Measurements from ENCODE around the gene GPRC5B. TPM values are rescaled to one million over a fixed set of nuclear protein-coding genes. Genes with fewer than 3 reads are reported as not detected.

GPRC5B gene
- total RNA-seq, 4 donors from 2014 or later: 1.9 to 17.3 (median 5.1) TPM

DNA sequence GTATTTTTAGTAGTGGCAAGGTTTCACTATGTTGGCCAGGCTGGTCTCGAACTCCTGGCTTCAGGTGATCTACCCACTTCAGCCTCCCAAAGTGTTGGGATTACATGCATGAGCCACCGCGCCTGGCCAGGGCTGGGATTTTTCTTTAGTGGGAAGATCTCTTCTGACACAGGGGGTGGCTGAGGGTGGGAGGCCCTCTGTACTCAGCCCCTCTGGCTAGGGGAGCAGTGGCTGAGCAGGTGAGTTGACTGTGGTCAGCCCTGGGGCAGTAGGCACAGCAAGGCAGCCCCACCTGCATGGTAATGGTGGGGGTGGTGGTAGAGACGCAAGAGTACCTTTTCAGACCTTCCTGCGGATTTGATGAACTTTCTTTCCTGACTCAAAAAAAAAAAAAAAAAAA, 12.3 kb upstream of the GPRC5B start:
- no peak overlapping the region for H3K27ac ChIP-seq
- H3K27me3 ChIP-seq: no peaks in the 10 kb centered on the region
- DNase-seq: no peak
- in situ Hi-C loops (cut with MboI; ENCODE audit: low pct_ligation_motif_present in 1 of 4, low pct_unique_long_range_greater_than_20kb in 1 of 4, low sequenced_read_pairs in 3 of 4) (loop anchor here in 2 of 4 donors (10.0 to 25.0 kb wide), 2 partner anchors 185 to 488 kb away; partner anchors contain the start of genes IQCK (in 1 of the 2) and KNOP1 (in 1 of the 2)), intact Hi-C loops (cut with DNase I; ENCODE audit: low total_unique reads) (no loop called here)
- no peak overlapping the region for H3K4me3 ChIP-seq
- 85 to 90% methylated on average over 2 to 5 of the region's 5 CpGs for WGBS, 2 donors (ENCODE audit: low coverage in 1 of 2)
- H3K36me3 ChIP-seq: no peaks in the 10 kb centered on the region
- H3K9me3 ChIP-seq: no peaks in the 10 kb centered on the region
- H3K4me1 ChIP-seq: peaks cover 0 to 3% (median 0%) of the 10 kb centered on the region in 4 donors
- TF ChIP-seq, protein P1, sequence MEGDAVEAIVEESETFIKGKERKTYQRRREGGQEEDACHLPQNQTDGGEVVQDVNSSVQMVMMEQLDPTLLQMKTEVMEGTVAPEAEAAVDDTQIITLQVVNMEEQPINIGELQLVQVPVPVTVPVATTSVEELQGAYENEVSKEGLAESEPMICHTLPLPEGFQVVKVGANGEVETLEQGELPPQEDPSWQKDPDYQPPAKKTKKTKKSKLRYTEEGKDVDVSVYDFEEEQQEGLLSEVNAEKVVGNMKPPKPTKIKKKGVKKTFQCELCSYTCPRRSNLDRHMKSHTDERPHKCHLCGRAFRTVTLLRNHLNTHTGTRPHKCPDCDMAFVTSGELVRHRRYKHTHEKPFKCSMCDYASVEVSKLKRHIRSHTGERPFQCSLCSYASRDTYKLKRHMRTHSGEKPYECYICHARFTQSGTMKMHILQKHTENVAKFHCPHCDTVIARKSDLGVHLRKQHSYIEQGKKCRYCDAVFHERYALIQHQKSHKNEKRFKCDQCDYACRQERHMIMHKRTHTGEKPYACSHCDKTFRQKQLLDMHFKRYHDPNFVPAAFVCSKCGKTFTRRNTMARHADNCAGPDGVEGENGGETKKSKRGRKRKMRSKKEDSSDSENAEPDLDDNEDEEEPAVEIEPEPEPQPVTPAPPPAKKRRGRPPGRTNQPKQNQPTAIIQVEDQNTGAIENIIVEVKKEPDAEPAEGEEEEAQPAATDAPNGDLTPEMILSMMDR (IDR thresholded peaks at IDR 0.05): no peak
- TF ChIP-seq POLR2A (IDR thresholded peaks at IDR 0.05) (no peak), POLR2AphosphoS5 (IDR thresholded peaks at IDR 0.05) (no peak), EP300 (IDR thresholded peaks at IDR 0.05; ENCODE audit: low read depth) (no peak)

DNA sequence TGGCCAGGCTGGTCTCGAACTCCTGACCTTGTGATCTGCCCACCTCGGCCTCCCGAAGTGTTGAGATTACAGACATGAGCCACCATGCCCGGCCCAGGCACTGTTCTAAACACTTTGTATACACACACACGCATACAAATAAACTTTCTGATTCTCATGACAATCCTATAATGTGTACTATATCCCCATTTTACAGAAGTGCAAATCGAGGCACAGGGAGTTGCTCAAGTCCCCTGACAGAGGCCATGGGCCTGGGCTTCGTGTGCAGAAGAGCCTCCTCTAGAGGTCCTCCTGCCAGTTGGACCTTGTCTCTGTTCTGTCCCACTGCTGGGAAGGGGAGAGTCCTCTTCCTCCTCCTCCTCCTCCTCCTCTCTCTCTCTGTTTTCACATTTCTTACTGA, 9.9 kb upstream of the GPRC5B start:
- Histone ChIP-seq H3K4me3 (no peak overlapping the region), H3K27me3 (no peaks in the 10 kb centered on the region), H3K27ac (no peak overlapping the region), H3K36me3 (no peaks in the 10 kb centered on the region), H3K9me3 (no peaks in the 10 kb centered on the region), H3K4me1 (peaks cover 0 to 3% (median 0%) of the 10 kb centered on the region in 4 donors)
- intact Hi-C loops (cut with DNase I; ENCODE audit: low total_unique reads) (no loop called here), in situ Hi-C loops (cut with MboI; ENCODE audit: low pct_ligation_motif_present in 1 of 4, low pct_unique_long_range_greater_than_20kb in 1 of 4, low sequenced_read_pairs in 3 of 4) (loop anchor here in 2 of 4 donors (10.0 to 25.0 kb wide), 2 partner anchors 182 to 490 kb away; partner anchors contain the start of genes IQCK (in 1 of the 2) and KNOP1 (in 1 of the 2))
- TF ChIP-seq EP300 (IDR thresholded peaks at IDR 0.05; ENCODE audit: low read depth) (no peak), POLR2AphosphoS5 (IDR thresholded peaks at IDR 0.05) (no peak), POLR2A (IDR thresholded peaks at IDR 0.05) (no peak)
- TF ChIP-seq, protein P1 (IDR thresholded peaks at IDR 0.05): no peak
- no peak for DNase-seq
- WGBS, 2 donors (ENCODE audit: low coverage in 1 of 2): 79% methylated on average over 7 of the region's 7 CpGs; no CpG with 5 or more reads in 1 of the 2 donors

DNA sequence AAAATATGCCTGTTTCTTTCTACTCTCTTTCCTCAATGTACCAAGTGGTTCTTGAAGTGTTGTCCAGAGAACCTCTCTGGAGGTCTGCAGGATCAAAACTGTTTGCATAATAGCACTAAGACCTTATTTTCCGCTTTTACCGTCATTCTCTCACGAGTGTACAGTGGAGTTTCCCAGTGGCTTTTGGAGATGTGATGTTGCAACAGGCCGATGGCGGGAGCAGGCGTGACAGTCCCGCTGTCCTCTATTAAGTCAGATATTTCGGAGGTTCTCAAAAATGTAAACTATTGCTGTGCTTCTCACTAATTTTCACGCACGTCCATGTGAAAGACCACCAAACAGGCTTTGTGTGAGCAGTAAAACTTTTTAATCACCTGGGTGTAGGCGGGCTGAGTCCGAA, 8.3 kb upstream of the GPRC5B start:
- Histone ChIP-seq H3K9me3 (no peaks in the 10 kb centered on the region), H3K4me1 (no peaks in the 10 kb centered on the region), H3K4me3 (no peak overlapping the region), H3K36me3 (no peaks in the 10 kb centered on the region), H3K27me3 (no peaks in the 10 kb centered on the region), H3K27ac (no peak overlapping the region)
- in situ Hi-C loops (cut with MboI; ENCODE audit: low pct_ligation_motif_present in 1 of 4, low pct_unique_long_range_greater_than_20kb in 1 of 4, low sequenced_read_pairs in 3 of 4) (loop anchor here in 2 of 4 donors (10.0 to 25.0 kb wide), 2 partner anchors 181 to 492 kb away; partner anchors contain the start of genes IQCK (in 1 of the 2) and KNOP1 (in 1 of the 2)), intact Hi-C loops (cut with DNase I; ENCODE audit: low total_unique reads) (no loop called here)
- WGBS, 2 donors (ENCODE audit: low coverage in 1 of 2): 83 to 87% methylated on average over 2 to 12 of the region's 12 CpGs
- TF ChIP-seq POLR2A (IDR thresholded peaks at IDR 0.05) (no peak), POLR2AphosphoS5 (IDR thresholded peaks at IDR 0.05) (no peak), EP300 (IDR thresholded peaks at IDR 0.05; ENCODE audit: low read depth) (no peak)
- TF ChIP-seq, protein P1 (IDR thresholded peaks at IDR 0.05): no peak
- no peak for DNase-seq

DNA sequence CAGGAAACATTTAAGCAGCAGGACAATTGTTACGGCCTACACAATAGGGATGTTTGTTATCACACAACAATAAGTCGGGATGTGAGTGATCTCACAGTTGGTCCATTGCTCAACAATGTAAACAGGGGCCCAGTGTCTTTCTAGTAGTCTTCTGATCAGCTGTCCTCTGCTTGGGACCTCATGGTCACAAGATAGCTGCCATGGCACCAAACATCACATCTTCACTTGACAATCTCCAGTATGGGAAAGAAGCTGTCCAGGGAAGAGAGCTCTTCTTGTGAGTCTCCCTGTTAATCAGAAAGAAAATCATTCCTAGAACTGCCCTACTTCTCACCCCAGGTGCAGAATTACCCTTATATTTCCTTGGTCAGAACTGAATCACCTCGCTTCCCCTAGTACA, 6.3 kb upstream of the GPRC5B start:
- DNase-seq: no peak
- Histone ChIP-seq H3K9me3 (no peaks in the 10 kb centered on the region), H3K36me3 (no peaks in the 10 kb centered on the region), H3K4me1 (peaks cover 0 to 7% (median 4%) of the 10 kb centered on the region in 4 donors), H3K27ac (no peak overlapping the region), H3K27me3 (peaks cover 2% of the 10 kb centered on the region), H3K4me3 (no peak overlapping the region)
- in situ Hi-C loops (cut with MboI; ENCODE audit: low pct_ligation_motif_present in 1 of 4, low pct_unique_long_range_greater_than_20kb in 1 of 4, low sequenced_read_pairs in 3 of 4): loop anchor here in 2 of 4 donors (10.0 to 25.0 kb wide), 2 partner anchors 179 to 494 kb away; partner anchors contain the start of genes IQCK (in 1 of the 2) and KNOP1 (in 1 of the 2)
- TF ChIP-seq, protein P1 (IDR thresholded peaks at IDR 0.05): no peak
- TF ChIP-seq POLR2A (IDR thresholded peaks at IDR 0.05) (no peak), POLR2AphosphoS5 (IDR thresholded peaks at IDR 0.05) (no peak), EP300 (IDR thresholded peaks at IDR 0.05; ENCODE audit: low read depth) (no peak)
- 71 to 83% methylated on average over 1 to 3 of the region's 3 CpGs for WGBS, 2 donors (ENCODE audit: low coverage in 1 of 2)
- intact Hi-C loops (cut with DNase I; ENCODE audit: low total_unique reads): no loop called here

Measured in transverse colon (tissue), 4 donors.